Tibial nerve (tissue), 4 donors: ENCODE measurements around the gene IGF2R.

Experiments
- EP300 ChIP-seq, 2 donors: sonication (generic); formaldehyde crosslinking; IDR thresholded peaks; one replicate each; pipeline ENCODE4 v1.6.1; 2017; ENCODE audit warnings: antibody characterized with exemption in 2 of 2, mild to moderate bottlenecking in 1 of 2
- TF ChIP-seq, protein P1 (sequence below), 5 experiments: fragments of 200-600 bp in 3 of 5; fragments of 450-650 bp in 2 of 5; sonication (generic) in 3 of 5; IDR thresholded peaks; one replicate each; pipeline ENCODE4 v1.5.1; 2016 to 2019; ENCODE audit warnings: antibody characterized with exemption in 5 of 5, mild to moderate bottlenecking in 3 of 5, moderate library complexity in 2 of 5

DNA sequence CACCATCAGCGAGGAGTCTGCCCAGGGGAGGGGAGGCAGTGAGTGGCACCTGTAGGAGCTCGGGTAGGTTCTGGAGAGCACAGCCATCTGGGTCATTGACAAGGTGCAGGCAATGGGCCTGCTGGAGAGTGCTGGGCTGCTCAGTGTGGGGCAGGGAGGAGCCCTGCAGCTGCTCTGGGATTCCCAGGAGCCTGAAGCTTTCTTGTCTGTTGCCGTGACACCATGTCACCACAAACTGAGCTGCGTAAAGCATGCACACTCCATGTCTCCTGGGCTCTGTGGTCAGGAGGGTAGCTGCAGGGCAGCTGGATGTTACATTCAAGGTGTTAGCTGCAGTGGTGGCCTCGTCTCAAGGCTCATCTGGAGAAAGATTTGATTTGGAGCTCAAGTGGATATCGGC is 148.3 kb downstream of the IGF2R start:
- TF ChIP-seq, protein P1, sequence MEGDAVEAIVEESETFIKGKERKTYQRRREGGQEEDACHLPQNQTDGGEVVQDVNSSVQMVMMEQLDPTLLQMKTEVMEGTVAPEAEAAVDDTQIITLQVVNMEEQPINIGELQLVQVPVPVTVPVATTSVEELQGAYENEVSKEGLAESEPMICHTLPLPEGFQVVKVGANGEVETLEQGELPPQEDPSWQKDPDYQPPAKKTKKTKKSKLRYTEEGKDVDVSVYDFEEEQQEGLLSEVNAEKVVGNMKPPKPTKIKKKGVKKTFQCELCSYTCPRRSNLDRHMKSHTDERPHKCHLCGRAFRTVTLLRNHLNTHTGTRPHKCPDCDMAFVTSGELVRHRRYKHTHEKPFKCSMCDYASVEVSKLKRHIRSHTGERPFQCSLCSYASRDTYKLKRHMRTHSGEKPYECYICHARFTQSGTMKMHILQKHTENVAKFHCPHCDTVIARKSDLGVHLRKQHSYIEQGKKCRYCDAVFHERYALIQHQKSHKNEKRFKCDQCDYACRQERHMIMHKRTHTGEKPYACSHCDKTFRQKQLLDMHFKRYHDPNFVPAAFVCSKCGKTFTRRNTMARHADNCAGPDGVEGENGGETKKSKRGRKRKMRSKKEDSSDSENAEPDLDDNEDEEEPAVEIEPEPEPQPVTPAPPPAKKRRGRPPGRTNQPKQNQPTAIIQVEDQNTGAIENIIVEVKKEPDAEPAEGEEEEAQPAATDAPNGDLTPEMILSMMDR (IDR thresholded peaks at IDR 0.05) = no peak
- no peak for TF ChIP-seq EP300 (IDR thresholded peaks at IDR 0.05)
